Measurements from ENCODE around the gene NES.
A peak's percentile ranks its signal among the peaks of the same experiment; 100 is the strongest.

The NES gene

DNA sequence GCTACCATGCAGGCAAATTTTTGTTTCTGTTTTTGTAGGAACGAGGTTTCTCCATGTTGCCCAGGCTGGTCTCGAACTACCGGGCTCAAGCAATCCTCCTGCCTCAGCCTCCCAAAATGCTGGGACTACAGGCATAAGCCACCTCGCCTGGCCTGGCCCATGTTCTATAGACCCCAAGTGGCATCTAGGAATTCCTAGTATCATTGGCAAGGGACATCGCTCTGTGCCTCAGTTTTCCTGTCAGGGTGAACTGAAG lies 14.5 kb downstream of the NES start:
- no peak for DNase-seq

DNA sequence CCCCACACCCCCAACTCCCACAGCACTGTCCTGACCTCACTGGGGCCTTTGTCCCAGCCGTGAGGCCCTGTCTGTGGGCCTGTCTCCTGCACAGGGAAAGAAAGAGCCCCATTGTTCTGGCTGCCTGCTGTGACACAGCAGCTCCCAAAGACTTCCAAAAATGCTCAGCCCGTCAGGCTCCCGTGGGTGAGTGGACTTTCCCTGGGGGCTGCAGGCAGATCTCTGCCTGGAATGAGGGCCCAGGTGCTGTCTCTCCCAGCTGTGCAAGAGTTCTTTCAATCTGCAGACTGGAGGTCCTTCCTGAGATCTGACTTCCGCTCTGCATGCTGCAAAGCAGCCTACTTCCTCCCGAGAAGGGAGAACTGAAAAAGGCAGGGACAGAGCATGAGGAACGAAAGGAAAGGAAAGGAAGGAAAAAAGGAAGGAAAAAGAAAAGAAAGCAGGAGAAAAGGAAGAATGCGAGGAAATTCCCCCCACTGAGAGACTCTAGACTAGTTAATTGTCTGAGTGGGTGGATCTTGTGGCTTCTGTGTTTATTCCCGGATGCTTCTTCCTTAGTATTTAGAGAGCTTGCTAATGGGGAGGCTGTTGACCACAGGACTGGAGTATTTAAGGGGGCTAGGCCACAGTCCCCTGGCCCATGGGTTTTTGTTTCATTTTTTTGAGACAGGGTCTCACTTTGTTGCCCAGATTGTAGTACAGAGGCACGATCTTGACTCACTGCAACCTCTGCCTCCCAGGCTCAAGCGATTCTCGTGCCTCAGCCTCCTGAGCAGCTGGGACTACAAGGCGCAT lies 15.0 kb downstream of the NES start:
- DNase-seq = no peak

DNA sequence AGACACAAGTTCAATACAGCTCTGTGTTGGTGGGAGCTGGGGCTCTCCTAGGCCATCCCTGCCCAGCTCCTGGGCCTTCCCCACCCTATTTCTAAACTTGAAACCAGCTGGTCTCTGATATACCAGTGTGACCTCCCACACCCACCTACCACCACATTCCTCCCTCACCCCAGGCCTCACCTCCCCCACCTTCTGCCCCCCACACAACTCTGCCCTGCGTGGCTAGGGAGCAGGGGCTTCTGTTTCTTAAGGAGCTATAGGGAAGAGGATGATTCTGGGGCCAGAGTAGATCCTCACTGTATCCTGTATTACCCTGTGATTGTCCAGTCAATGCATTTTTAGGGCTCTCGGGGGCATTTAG lies 16.5 kb downstream of the NES start:
- no peak for DNase-seq

DNA sequence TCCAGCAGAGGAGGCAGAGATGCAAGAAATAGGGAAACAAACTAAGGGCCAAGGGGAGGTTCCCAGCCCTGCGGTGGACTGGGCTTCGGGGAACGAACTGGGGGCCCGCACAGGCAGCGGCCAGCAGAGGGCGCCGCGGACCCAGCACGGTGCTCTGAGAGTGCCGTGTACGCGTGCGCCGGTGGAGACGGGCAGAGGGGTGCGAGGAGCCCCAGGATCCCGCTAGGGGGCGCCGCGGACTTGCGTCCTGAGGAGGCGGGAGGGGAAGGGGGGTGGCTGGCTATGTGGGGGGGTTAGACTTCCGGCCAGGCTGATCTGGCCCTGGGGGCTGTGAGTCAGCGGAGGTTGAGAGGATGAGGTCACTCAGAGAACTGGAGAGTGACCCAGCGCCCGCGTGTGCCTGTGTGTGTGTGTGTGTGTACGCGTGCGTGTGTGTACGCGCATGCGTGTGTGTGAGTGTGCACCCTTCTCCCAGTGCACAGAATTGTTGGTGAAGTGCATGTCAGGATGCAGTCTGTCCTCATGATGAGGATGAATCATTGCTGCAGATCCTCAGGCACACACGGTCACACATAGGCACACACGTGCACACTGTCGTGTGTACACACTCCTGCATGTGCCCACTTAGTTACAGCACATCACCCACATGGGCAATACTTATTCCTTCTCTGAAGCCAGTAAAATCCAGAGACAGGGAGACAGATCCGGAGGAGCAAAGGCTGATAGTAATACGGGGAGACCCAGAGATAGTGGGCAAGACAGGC lies 17.0 kb downstream of the NES start:
- peak; percentile 98 for DNase-seq

DNA sequence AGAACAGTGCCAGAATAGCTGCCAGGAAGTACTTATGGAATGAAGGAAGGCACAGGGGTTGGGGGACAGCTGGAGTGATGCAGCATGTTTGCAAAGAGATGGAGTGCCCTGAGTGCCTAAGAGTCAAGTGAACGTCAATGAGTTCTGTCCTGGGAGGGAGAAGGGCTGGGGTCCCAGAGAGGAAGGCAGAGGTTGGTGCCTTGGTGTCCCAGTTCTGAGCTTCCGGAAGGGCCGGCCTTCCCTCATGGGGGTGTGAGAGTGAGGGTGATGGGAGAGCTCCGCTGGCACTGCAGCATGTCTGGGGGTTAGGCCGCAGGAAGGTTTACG lies 17.6 kb downstream of the NES start:
- no peak for DNase-seq

DNA sequence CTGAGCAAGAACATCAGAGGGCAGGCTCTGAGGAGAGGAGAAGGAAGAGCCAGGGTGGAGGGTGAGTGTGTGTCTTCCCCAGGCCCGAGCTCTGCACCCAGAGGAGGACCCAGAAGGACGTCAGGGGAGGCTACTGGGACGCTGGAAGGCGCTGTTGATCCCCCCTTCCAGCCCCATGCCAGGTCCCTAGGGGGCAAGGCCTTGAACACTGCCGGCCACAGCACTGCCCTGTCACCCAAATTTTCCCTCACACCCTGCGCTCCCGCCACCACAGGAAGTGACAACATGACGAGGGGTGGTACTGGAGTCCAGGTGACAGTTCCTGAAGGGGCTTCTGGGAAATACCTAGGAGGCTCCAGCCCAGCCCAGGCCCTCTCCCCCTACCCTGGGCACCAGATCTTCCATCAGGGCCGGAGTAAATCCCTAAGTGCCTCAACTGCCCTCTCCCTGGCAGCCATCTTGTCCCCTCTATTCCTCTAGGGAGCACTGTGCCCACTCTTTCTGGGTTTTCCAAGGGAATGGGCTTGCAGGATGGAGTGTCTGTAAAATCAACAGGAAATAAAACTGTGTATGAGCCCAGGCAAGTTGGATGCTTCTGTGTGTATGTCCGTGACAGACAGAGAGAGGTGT lies 18.1 kb downstream of the NES start:
- DNase-seq = no peak

DNA sequence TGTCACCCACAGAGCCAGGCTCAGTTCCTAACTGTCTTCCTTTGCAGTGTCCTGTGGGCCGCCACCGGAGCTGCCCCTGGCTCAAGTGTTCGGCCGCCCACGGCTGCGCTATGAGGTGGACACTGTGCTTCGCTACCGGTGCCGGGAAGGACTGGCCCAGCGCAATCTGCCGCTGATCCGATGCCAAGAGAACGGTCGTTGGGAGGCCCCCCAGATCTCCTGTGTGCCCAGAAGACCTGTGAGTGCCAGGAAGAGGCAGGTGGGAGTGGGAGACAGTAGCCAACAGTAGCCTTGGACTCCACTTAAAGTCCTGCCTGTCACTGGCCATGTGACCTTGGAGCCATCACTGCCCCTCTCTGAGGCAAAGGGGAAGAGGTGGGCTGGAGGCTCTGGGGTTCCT lies 18.7 kb downstream of the NES start:
- no peak for DNase-seq

DNA sequence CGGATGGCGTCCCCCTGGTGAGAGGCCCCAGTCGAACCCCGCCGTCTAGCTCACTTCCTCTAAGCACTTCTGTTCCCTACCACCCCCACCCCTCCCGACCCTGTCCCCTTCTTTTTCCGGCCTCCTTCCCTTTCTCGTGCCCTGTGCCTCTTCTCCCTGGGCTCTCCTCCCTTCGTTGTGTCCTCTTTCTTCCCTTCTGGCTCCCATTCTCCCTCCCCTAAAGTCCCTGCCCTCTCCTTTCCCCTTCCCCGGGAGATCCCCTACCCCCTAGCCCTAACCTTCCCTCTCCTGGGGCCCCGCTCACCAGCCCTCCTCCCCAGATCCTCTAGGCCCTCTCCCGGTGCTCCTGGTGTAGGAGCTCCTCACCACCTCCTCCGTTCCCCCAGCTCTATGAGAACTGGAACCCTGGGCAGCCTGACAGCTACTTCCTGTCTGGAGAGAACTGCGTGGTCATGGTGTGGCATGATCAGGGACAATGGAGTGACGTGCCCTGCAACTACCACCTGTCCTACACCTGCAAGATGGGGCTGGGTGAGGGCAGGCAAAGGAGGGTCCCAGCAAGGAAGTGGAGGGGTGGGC lies 19.4 kb downstream of the NES start:
- no peak for DNase-seq

DNA sequence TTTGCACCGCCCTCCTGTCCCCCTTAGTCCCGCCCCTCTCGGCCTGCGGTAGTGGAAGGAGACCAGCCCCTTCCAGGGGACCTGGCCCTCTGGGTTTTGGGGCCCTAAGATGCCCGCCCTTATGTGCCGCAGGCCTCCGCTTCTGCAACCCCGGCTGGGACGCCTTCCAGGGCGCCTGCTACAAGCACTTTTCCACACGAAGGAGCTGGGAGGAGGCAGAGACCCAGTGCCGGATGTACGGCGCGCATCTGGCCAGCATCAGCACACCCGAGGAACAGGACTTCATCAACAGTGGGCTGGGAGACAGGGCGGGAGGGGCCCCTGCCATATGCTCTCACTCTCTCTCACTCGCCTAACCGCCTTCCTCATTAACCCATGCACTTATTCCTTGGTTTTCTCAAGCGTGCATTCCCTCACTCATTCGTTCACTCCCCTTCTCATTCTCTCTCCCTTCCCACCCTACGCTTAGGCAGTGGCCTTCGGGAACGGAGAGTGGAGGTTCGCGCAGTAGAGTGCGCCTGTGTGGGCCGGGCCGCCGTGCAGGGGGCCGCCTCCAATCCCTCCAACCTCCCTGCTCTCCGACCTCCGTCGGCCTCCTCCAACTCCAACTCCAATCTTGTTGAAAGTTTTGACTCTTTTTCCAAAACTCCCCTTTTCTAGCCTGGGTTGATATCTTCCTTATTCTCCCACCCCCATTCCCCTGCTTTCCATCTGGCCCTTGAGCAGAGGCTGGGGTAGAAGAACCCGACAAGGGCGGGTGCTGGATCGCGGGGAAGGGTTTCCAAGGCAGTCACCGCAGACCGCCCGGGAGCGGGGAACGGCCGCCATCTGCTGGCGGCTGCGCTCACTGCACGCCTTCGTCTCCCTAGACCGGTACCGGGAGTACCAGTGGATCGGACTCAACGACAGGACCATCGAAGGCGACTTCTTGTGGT lies 20.1 kb downstream of the NES start:
- DNase-seq = peak; percentile 78

DNA sequence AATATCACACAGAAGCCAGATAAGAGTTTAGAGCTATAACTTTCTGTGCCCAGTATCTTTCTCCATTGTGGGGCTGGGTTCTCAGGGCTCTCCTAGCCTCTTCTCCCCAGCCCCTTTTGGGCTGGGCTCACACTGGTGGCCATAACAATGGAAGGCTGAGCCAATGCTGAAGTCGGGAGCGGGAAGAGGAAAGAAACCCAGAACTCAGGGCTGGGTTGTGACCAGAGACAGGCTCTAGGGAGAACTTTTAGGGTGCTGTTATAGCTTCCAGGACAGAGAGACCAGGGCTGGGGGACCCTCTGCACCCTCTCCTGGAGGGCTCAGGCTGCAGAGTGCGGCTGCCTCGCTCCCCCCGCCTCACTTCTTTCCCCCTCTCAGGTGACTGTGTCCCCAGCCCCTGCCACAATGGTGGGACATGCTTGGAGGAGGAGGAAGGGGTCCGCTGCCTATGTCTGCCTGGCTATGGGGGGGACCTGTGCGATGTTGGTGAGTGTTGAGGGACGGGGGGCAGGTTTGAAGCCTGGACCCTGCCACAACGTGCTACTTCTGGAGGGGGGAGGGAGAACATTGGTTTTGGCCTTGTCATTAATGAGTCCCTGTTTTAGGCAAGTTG lies 21.2 kb downstream of the NES start:
- DNase-seq = no peak

DNA sequence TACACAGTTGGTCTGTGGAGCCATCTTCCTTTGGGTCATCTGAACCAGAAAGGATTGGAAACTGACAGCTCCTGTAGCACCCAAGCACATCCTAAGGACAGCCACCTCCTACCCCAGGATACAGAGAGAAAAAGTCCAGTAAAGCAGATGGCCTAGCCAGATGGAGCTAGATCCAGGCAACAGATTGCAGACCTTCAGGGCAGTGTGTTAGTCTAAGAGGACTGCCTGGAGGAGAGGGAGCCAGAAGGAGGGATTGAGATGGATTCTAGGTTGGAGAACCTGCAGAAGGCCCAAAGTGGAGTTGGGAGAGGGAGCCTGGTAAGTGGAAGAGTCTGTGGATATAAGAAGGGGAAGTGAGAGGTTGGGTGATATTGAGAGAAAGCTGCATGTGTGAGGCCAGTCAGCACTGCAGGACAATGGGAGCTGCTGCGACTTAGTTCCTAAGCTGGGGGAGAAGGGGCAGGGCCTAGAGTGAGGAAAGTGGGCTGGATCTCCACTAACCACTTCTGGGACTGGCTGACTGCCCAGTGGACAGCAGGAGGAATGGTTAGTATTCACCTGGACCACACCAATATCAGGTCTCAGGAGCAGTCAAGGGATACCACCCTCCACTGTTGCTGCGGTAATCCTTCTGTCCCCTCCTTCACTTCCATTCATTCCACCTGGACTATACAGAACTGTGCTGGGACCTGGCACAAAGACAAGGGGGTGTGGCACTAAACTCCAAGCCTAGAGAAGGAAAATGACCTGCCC lies 21.9 kb downstream of the NES start:
- no peak for DNase-seq

DNA sequence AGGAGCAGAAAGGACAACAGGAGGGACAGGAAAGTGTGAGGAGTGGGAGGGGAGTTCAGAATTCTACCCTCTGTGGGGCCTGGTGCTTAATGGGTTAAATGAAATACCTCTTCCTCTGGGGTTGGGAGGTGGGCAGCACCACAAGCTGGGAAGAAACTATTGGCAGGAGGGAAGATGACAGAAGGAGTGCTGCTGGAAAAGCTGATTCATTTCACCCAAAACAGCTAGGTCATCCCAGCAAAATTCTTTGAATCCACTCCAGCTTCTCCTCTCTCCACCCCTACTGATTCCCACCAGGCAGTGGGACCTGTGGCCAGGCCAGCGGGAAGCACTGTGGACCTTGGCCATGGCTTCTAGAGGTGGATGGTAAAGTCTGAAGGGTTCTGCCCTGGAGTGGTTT lies 22.5 kb downstream of the NES start:
- DNase-seq = no peak

DNA sequence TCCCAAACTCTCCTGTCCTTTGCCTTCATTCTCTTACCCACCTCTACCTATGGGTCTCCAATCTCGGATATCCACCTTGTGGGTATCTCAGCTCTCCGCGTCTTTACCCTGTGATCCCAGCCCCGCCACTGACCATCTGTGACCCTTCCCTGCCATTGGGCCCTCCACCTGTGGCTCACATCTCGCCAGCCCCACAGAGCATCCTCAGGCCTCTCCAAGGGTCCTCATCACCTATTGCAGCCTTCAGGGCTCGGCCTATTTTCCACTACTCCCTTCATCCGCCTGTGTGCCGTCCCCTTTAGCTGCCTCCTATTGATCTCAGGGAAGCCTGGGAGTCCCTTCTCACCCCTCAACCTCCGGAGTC lies 24.2 kb downstream of the NES start:
- DNase-seq = no peak

DNA sequence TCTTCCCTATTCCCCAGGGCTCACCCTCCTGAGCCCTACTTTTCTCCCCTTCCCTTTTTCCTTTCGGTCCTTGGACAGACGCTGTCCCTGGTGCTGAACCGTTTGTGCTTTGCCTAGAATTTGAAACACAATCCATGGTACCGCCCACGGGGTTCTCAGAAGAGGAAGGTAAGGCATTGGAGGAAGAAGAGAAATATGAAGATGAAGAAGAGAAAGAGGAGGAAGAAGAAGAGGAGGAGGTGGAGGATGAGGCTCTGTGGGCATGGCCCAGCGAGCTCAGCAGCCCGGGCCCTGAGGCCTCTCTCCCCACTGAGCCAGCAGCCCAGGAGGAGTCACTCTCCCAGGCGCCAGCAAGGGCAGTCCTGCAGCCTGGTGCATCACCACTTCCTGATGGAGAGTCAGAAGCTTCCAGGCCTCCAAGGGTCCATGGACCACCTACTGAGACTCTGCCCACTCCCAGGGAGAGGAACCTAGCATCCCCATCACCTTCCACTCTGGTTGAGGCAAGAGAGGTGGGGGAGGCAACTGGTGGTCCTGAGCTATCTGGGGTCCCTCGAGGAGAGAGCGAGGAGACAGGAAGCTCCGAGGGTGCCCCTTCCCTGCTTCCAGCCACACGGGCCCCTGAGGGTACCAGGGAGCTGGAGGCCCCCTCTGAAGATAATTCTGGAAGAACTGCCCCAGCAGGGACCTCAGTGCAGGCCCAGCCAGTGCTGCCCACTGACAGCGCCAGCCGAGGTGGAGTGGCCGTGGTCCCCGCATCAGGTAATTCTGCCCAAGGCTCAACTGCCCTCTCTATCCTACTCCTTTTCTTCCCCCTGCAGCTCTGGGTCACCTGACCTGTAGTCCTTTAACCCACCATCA lies 24.8 kb downstream of the NES start:
- DNase-seq = no peak

DNA sequence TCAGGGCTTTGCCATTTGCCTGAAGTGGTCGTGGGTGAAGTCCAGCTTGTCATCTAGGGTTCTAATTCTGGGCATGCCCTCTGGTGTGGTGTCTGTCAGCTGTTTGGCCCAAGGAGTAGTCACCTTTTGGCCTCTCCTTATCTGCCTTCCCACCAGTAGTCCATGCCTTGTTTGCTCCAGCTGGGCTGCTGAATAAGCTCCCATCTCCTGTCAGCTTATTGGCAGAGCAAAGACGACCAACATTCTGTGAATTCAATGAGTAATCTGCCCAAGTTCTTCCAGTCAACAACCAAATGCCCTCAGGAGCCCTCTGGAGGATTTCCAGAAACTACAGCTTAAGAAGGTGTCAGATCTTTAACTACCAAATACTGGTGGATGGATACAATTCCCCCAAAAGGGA lies 28.3 kb downstream of the NES start:
- DNase-seq = no peak

DNA sequence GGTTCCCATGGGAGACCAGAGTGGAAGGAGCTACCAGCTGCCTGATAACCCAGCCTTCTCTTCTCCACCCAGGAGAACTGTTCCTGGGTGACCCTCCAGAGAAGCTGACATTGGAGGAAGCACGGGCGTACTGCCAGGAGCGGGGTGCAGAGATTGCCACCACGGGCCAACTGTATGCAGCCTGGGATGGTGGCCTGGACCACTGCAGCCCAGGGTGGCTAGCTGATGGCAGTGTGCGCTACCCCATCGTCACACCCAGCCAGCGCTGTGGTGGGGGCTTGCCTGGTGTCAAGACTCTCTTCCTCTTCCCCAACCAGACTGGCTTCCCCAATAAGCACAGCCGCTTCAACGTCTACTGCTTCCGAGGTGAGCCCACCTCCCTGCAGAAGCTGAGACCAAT lies 28.7 kb downstream of the NES start:
- DNase-seq = no peak

DNA sequence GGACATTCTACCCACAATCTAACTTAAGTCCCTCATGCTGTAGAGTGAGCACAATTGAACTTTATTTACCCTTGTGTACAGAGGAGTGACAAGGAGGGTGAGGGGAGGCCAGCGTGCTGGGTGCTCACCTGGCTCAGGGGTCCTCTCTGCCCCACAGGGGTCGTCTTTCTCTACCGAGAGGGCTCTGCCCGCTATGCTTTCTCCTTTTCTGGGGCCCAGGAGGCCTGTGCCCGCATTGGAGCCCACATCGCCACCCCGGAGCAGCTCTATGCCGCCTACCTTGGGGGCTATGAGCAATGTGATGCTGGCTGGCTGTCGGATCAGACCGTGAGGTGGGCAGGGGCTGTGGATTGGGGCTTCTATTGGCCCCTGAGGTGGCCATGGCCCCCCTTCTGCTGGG lies 29.9 kb downstream of the NES start:
- no peak for DNase-seq

DNA sequence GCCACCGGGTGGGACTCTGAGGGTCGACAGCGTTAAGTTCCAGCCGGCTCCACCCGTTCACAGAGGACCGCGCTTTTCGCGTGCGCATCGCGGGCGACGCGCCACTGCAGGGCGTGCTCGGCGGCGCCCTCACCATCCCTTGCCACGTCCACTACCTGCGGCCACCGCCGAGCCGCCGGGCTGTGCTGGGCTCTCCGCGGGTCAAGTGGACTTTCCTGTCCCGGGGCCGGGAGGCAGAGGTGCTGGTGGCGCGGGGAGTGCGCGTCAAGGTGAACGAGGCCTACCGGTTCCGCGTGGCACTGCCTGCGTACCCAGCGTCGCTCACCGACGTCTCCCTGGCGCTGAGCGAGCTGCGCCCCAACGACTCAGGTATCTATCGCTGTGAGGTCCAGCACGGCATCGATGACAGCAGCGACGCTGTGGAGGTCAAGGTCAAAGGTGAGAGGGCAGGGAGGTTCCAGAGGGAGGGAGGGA lies 30.4 kb downstream of the NES start:
- no peak for DNase-seq

DNA sequence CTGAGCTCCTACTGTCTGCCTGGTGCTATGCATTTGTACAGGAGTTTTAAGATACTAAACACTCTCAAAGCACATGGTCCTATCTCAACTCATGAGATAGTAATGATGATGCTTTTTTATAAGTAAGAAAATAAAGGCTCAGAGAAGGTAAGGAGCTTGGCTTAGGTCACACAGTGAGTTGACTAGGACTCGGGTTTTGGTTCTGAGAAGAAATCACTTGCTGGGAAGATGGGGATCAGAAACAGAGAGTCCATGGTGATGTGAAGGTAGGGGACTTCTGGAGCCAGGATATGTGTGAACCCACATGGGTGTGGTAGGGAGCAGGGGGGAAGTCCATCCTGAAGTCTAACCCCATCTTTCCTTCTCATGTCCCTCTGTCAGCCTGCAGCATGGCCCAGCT lies 31.5 kb downstream of the NES start:
- no peak for DNase-seq

DNA sequence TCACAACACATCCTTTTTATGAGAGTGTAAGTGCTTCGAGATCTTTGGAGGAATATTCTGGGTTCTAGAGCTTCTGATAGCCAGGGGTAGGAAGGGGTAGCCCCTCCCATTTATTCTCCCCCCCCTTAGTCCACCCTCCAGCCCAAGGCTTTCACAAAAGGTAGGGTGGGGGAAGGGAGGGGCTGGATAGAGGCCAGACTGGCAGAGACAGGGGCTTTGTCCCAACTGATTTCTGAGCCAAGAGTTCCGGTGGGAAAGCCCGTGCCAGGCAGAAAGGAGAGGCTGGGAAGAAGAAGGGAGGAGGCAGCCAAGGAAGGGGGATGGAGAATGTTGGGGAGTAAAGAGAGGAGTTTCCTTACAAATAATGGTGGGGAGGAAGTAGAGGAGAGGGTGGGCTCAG lies 32.2 kb downstream of the NES start:
- no peak for DNase-seq

DNA sequence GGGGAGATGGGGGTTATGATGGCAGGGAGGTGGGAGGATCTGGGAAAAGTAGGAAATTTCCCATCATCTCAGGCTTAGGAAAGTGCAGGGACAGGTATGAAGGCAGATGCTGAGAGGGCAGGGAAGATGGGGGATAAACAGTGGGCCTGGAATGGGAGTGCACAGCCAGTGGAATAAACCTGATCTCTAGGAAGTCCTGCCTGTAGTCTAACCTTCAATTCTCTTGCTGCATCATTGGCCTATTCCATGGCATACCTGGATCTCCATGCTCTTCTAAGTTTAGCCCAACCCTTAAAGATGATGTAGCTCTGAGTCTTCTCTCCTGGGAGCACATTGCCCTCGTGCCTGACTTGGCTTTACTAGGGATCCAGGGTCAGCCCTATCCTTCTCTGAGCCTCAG lies 32.6 kb downstream of the NES start:
- DNase-seq = no peak

Measured in femur (tissue), 1 donor.